Measurements from ENCODE around the gene RITA1. TPM values are rescaled to one million over a fixed set of nuclear protein-coding genes. Genes with fewer than 3 reads are reported as not detected.

Gene RITA1
- total RNA-seq, 4 donors from 2014 or later, result 12.3 to 21.4 (median 16.2) TPM

DNA sequence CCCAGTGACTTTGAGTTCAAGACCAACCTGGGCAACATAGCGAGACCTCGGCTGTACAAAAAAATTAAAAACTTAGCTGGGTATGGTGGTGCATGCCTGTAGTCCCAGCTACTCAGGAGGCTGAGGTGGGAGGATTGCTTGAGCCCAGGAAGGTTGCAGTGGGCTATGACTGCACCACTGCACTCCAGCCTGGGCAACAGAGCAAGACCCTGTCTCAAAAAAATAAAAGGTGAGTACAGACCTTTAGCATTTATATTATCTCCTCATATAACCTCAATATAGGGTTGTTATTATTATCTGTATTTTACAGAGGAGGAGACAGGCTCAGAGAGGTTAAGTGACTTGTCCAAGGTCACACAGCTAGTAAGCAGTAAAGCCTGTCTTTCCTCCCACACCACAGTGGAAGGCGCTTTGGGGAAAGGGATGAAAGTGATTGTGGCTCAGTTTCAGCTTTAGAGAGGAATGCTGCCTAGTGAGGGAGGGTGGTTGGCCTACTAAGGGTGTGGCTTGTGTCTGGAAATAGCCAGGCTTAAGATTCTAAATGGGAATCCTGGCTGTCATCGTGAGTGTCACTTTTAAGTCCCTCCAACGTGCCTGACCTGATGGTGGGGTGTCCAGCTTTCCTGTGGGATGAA is 43.0 kb downstream of the RITA1 start:
- intact Hi-C loops (cut with DNase I), result no loop called here
- peaks cover 64 to 73% (median 67%) of the 10 kb centered on the region in 4 donors for H3K4me1 ChIP-seq
- H3K4me3 ChIP-seq, result no peak overlapping the region
- no peaks in the 10 kb centered on the region for H3K27me3 ChIP-seq
- no peaks in the 10 kb centered on the region for H3K9me3 ChIP-seq
- H3K27ac ChIP-seq (replicated peaks in 1 of 4), result peak overlapping the region in 2 of 4 donors; percentile 18 to 46
- peaks cover 7 to 69% (median 53%) of the 10 kb centered on the region in 4 donors for H3K36me3 ChIP-seq
- DNase-seq (ENCODE audit: extremely low spot score), result no peak
- no peak for TF ChIP-seq EP300 (IDR thresholded peaks at IDR 0.05)
- no peak for TF ChIP-seq POLR2A (IDR thresholded peaks at IDR 0.05; ENCODE audit: low read depth)
- TF ChIP-seq, protein P1, sequence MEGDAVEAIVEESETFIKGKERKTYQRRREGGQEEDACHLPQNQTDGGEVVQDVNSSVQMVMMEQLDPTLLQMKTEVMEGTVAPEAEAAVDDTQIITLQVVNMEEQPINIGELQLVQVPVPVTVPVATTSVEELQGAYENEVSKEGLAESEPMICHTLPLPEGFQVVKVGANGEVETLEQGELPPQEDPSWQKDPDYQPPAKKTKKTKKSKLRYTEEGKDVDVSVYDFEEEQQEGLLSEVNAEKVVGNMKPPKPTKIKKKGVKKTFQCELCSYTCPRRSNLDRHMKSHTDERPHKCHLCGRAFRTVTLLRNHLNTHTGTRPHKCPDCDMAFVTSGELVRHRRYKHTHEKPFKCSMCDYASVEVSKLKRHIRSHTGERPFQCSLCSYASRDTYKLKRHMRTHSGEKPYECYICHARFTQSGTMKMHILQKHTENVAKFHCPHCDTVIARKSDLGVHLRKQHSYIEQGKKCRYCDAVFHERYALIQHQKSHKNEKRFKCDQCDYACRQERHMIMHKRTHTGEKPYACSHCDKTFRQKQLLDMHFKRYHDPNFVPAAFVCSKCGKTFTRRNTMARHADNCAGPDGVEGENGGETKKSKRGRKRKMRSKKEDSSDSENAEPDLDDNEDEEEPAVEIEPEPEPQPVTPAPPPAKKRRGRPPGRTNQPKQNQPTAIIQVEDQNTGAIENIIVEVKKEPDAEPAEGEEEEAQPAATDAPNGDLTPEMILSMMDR (IDR thresholded peaks at IDR 0.05), result no peak
- no peak for TF ChIP-seq POLR2AphosphoS5 (IDR thresholded peaks at IDR 0.05)
- WGBS, result 83% methylated on average over 5 of the region's 5 CpGs

DNA sequence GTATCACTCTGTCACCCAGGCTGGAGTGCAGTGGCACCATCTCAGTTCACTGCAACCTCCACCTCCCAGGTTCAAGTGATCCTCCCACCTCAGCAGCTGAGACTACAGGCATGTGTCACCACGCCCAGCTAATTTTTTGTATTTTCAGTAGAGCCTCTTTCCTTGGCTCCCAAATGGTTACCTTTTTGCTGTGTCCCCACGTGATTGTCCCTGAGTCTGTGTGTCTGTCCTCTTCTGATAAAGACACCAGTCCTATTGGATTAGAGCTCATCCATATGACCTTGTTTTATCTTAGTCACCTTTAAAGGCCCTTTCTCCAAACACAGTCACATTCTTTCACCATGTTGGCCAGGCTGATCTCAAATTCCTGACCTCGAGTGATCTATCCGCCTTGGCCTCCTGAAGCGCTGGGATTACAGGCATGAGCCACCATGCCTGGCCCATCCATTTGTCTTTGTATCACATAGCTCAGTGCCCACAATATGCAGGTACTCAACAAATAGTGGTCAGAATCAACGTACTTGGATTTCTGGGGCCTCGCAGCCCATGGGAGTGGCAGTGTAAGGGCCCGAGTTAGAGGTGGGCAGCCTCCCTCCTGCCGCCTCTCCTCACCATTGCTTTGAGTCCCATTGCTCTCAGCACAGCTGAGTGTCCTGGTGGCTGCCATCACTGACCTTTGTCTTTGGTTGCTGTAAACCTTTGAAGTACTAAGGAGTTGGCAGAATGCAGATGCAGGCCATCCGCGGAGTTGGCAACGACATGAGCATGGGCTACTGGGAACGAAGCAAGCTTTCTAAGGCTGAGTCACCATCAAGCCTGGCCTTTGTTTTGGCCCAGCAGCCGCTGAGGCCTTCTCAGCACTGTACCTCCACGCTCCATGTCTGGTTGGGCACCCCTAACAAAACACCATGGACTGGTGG is 45.1 kb downstream of the RITA1 start:
- Histone ChIP-seq H3K36me3 (peaks cover 7 to 85% (median 58%) of the 10 kb centered on the region in 4 donors), H3K4me1 (peaks cover 51 to 73% (median 55%) of the 10 kb centered on the region in 4 donors), H3K27me3 (no peaks in the 10 kb centered on the region), H3K27ac (replicated peaks in 1 of 4) (no peak overlapping the region), H3K9me3 (no peaks in the 10 kb centered on the region), H3K4me3 (no peak overlapping the region)
- DNase-seq (ENCODE audit: extremely low spot score), result no peak
- intact Hi-C loops (cut with DNase I), result no loop called here
- TF ChIP-seq POLR2AphosphoS5 (IDR thresholded peaks at IDR 0.05) (no peak), POLR2A (IDR thresholded peaks at IDR 0.05; ENCODE audit: low read depth) (no peak), EP300 (IDR thresholded peaks at IDR 0.05) (no peak)
- TF ChIP-seq, protein P1 (IDR thresholded peaks at IDR 0.05), result no peak
- 92% methylated on average over 14 of the region's 15 CpGs for WGBS

DNA sequence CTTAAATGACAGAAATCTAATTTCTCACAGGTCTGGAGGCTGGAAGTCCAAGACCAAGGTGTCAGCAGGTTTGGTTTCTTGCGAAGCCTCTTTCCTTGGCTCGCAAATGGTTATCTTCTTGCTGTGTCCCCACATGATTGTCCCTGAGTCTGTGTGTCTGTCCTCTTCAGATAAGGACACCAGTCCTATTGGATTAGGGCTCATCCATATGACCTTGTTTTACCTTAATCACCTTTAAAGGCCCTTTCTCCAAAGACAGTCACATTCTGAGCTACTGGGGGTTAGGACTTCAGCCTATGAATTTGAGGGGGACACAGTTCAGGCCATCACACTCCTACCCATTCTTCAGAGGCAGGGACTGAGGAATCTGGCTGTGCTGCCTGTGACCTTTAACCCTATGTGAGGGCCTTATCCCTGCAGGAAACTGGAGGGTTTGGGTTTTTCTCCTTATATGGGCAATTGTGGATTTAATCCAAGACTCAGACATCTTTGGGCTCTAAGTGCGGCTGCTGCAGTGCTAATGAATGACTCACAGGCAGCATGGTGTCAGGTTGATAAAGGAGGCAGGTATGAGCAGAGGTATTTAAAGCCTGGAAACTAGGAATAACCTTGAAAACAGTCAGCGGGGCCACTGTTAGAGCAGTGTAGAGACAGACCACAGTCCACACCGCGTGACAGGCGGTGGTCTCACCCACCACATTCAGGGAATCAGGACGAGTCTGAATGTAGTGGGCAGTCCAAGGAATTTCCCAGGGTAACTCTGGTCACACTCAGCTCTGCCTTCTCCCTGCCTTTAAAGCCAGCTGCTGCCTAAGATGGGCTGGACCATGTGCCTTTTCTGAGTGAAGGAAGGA is 45.9 kb downstream of the RITA1 start:
- DNase-seq (ENCODE audit: extremely low spot score), result no peak
- H3K4me3 ChIP-seq, result no peak overlapping the region
- H3K27ac ChIP-seq (replicated peaks in 1 of 4), result peak overlapping the region in 3 of 4 donors; percentile 22 to 58 (median 48)
- peaks cover 7 to 92% (median 58%) of the 10 kb centered on the region in 4 donors for H3K36me3 ChIP-seq
- no peak for TF ChIP-seq POLR2A (IDR thresholded peaks at IDR 0.05; ENCODE audit: low read depth)
- TF ChIP-seq, protein P1 (IDR thresholded peaks at IDR 0.05), result no peak
- no peak for TF ChIP-seq EP300 (IDR thresholded peaks at IDR 0.05)
- no peak for TF ChIP-seq POLR2AphosphoS5 (IDR thresholded peaks at IDR 0.05)
- 83% methylated on average over 8 of the region's 8 CpGs for WGBS
- H3K4me1 ChIP-seq, result peaks cover 57 to 82% (median 59%) of the 10 kb centered on the region in 4 donors
- no peaks in the 10 kb centered on the region for H3K27me3 ChIP-seq
- no peaks in the 10 kb centered on the region for H3K9me3 ChIP-seq
- intact Hi-C loops (cut with DNase I), result no loop called here

DNA sequence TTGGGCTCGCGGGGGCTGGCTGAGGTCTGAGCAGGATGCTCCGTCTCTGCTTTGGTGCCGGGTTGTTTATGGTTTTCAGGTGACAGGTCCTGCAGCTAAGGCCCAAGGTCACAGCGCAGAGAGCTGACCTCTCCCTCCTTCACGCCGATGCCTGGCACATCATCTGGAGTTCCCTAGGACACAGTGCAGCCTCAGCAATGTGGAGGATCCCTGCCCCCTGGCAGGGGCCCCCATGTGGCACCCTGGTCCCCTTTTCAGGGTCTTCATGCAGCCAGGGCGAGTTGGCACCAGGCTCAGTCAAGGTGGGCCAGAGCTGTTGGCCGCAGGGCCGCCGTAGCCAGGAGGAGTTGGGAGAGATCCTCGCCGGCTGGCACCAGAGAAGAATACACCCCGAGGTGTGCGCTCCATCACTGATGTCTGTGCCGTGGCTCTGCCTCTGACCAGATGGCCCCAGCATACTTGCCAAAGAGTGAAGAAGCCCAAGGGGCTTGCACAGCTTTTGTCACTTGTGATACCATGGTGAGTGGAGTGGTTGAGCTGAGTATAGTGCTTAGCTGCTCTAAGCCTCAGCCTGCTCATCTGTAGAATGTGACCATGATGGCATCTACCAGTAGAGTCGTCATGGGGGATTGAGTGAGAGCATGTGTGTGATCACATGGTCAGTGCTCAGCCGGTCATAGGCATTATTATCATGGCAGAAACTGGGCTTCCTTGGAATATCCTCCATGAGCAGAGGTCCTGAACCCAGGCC is 46.7 kb downstream of the RITA1 start:
- H3K27ac ChIP-seq (replicated peaks in 1 of 4), result peak overlapping the region; percentile 22 to 58 (median 48)
- H3K9me3 ChIP-seq, result no peaks in the 10 kb centered on the region
- peaks cover 7 to 88% (median 54%) of the 10 kb centered on the region in 4 donors for H3K36me3 ChIP-seq
- H3K4me1 ChIP-seq, result peaks cover 59 to 83% (median 61%) of the 10 kb centered on the region in 4 donors
- intact Hi-C loops (cut with DNase I), result no loop called here
- no peak overlapping the region for H3K4me3 ChIP-seq
- 86% methylated on average over 13 of the region's 18 CpGs for WGBS
- TF ChIP-seq, protein P1 (IDR thresholded peaks at IDR 0.05), result no peak
- TF ChIP-seq POLR2AphosphoS5 (IDR thresholded peaks at IDR 0.05) (no peak), POLR2A (IDR thresholded peaks at IDR 0.05; ENCODE audit: low read depth) (no peak), EP300 (IDR thresholded peaks at IDR 0.05) (no peak)
- DNase-seq (ENCODE audit: extremely low spot score), result no peak
- no peaks in the 10 kb centered on the region for H3K27me3 ChIP-seq

All from esophagus muscularis mucosa (tissue), 4 donors.